Measurements from ENCODE around the gene NSG1.
"Not testable (repeated sequence)": the region's sequence is repeated elsewhere in the genome, so short reads cannot be mapped to it uniquely, and the experiment has no call there.

The NSG1 gene
- total RNA-seq: 0 to 1.9 (median 0) reads per million in 17 experiments

GRCh38 chr4:4386736-4387392 is at the start of gene NSG1:
Gene NSG1 (plus strand): TSS chr4:4387102. CDS start chr4:4387630, 528 bp downstream.
- no peak for DNase-seq

- DNase-seq: no peak
These were observed 48.5 kb upstream of the NSG1 start for GRCh38 chr4:4338210-4339001.

GRCh38 chr4:4339504-4340085 is 47.3 kb upstream of the NSG1 start:
- no peak for DNase-seq

DNA sequence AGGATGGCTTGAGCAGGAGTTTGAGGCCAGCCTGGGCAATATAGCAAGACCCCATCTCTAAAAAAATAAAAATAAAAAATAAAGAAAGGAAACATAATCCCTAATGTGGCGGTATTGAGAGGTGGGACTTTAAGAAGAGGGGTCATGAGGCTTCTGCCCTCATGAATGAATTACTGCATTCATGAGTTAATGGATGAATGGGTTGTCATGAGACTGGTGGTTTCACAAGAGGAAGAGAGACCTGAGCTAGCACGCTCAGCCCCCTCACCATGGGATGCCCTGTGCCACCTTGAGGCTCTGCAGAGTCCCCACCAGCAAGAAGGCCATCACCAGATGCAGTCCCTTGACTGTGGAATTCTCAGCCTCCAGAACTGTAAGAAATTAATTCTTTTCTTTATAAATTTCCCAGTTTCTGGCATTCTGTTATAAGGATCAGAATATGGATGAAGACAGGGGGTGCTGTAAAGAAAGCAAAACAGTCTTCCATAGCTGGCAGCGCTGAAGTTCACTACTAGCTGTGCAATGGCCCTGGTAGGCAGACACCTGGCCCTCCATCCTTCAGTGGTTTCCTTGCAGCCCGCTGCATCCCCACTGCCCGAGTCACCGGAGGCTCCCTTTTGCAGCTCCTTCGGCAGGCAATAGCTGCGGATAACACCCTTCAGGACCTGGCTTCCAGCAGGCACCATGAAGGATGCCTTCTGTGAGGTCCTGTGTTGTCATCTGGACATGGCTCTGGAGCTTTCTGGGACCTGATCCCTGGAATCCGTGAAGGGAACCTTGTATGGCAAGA is 44.8 kb upstream of the NSG1 start:
- DNase-seq: no peak

DNA sequence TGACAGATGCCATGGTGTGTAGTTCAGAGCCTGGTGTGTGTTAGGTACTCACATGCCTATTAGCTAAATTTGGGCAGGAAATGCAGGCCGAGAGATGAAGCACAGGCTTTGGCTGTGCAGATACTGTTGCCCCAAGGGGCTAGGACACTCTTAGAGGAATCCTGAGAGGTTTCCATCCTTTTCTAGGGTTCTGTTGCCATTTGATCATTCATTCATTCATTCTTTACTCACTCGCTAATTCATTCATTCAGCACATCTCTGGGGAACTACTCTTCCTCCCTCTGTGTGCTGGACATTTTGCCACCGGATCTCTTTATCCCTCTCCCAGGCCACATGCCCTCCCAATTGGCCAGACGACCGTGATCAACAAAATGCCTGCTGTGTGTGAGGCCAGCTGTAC is 43.9 kb upstream of the NSG1 start:
- DNase-seq: no peak

DNA sequence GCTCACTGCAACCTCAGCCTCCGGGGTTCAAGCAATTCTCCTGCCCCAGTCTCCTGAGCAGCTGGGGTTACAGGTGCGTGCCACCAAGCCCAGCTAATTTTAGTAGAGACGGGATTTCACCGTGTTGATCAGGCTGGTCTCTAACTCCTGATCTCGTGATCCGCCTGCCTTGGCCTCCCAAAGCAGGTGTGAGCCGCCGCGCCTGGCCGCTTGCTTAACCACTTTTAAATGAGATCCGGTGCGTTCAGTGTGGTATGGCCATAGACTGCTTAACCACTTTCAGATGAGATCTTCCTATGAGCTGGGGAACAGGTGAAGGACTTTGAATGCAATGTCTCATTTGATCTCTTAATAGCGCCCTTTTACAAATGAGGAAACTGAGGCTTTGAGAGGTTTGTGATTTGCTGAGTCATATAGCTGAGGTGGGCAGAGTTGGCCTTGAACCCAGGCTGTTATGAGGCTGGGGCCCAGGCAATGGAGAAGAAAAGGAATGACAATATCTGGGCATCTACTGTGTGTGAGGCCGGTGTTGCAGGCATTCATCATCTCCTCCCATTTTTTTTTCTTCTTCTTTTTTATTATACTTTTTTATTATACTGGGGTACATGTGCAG is 41.9 kb upstream of the NSG1 start:
- no peak for DNase-seq

DNA sequence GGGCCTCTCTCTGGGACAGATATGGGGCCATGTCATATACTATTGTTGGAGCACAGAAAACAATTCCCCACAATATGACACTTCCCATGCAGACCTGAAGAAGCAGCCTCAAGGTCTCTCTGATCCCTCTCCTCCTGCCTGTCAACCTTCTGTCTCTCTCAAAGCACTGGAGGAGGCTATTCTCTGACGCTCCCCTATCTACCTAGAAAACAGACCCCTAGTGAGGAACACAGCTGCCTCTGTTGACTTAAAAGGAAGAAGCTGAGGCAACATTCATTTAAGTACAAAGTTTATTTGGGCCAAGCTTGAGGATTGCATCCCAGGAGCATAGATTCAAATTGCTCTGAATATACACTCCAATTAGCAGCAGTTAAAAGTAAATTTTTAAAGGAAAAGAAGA is 39.3 kb upstream of the NSG1 start:
- no peak for DNase-seq

DNA sequence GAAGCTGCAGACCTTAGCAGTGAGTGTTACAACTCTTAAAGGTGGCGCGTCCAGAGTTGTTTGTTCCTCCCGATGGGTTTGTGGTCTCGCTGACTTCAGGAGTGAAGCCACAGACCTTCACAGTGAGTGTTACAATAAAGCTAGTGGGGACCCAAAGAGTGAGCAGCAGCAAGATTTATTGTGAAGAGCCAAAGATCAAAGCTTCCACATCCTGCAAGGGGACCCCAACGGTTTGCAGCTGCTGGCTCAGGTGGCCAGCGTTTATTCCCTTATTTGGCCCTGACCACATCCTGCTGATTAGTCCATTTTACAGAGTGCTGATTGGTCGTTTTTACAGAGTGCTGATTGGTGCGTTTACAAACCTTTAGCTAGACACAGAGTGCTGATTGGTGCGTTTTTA is 38.3 kb upstream of the NSG1 start:
- not testable (repeated sequence) for DNase-seq

GRCh38 chr4:4349867-4350266 is 37.0 kb upstream of the NSG1 start:
- DNase-seq: no peak

DNA sequence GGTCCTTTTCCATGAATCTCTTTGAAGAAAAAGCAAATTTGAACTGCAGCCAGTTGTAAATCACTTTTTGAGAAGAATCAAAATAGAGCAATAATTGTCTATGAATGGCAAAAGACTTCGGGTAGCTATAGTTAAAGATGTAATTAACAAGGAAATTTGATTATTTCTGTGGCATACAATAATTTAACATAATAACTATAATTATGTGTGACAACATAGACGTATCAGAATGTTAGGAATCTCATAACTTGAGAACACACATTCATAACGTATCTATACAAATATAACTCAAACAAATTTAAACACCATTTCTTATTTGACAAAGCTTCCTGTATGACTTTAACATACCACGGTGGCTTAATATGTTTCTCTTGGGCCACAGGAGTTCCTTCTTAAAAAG is 36.0 kb upstream of the NSG1 start:
- no peak for DNase-seq

GRCh38 chr4:4355302-4355701 is 31.6 kb upstream of the NSG1 start:
- no peak for DNase-seq

DNA sequence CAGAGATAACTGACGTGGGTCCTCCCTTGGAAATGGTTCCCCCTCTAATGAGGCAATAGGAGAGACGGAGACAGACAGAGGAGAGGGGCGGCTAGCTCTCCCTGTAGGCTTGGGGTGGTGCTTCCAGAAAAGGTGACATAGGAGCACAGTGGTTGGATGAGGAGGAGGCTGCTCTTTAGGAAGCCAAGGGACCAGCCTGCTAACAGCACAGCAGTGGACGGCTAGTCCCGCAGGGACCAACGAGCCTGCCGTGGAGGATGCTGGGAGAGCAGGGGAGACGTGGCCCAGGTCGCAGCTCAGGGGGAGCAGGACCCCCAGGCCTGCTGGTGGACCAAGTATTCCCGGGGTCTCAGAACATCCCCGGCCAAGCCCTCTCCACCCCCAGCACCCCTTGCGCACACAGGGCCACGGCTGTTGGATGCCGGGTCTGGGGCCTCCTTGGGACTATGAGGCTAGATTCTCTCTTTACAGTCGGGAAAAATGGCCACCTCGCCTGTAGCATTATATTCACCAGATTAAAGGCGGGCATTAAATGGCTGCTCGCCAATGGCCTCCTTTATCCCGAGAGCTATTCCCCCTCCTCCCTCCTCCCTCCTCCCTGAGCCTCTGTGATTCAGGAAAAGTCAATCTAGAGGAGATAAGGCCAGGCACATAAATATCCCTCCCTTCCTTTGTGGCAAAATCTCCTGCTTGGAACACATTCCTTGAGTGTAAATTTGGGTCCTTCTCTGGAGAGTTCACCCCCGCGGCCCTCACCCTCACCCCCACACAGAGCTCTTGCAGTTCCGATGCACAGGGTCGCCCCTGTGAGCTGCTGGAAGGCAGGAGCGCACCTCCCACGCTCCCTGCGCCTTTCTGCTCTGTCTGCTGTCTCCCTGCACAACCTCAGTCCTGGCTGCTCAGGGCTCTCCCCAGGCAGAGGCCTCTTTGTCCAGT is 30.5 kb upstream of the NSG1 start:
- DNase-seq: no peak

GRCh38 chr4:4358093-4358854 is 28.6 kb upstream of the NSG1 start:
- no peak for DNase-seq

DNA sequence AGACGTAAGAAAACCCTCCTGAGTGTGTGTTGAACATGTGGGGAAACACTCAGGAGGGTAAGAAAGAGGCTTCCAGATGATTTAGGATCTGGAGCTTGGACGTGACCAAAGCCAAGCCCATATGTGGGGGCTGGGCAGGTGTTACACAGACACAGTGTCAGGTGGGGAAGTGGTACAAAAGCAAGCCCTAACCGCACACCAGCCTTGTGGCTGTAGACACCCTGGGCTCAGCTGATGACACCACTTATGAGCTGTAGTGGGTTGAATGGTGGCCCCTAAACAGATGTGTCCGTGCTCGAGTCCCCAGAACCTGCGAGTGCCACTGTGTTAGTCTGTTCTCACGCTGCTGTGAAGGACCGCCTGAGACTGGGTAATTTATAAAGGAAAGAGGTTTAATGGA is 25.0 kb upstream of the NSG1 start:
- no peak for DNase-seq

- DNase-seq: no peak
These were observed 23.8 kb upstream of the NSG1 start for GRCh38 chr4:4362991-4363697.

DNA sequence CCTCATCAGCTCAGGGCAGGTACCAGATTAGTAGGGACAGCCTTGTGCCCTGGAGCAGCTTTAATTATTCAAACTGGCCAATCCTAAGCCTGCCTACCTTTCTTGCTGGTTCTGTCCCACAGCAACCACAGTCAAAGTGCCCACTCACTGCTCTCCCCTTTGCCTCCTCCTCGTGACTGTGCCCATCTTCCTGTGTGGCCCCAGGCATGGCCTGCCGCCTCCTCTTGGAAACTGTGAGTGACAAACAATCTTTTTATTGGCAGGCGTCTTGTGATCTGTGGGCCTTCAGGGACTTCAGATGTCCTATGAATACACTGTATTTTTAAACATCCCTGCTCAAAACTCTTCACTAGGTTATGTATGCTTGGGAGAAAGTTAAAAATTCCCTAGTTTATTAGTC is 22.8 kb upstream of the NSG1 start:
- DNase-seq: no peak

- DNase-seq: no peak
These were observed 22.3 kb upstream of the NSG1 start for GRCh38 chr4:4364486-4365208.

GRCh38 chr4:4368809-4369580 is 17.9 kb upstream of the NSG1 start:
- DNase-seq: no peak
